Mucosa of rectum (tissue), 2 donors: ENCODE results near the gene RBM15.
A peak's percentile ranks its signal among the peaks of the same experiment; 100 is the strongest.

Source experiments
- H3K27ac ChIP-seq, 2 donors: one replicate each; pipeline ENCODE4 v1.7.0; 2013; ENCODE audit warnings: inconsistent platforms in 2 of 2, low read depth in 2 of 2, low read length in 2 of 2
- H3K27me3 ChIP-seq, 2 donors: one replicate each; pipeline ENCODE4 v1.7.0; 2013; ENCODE audit warnings: low read length in 2 of 2; ENCODE audit not compliant: control insufficient read depth in 2 of 2, insufficient read depth in 2 of 2
- H3K36me3 ChIP-seq, 2 donors: one replicate each; pipeline ENCODE4 v1.7.0; 2013; ENCODE audit warnings: low read length in 2 of 2; ENCODE audit not compliant: control insufficient read depth in 2 of 2, insufficient read depth in 2 of 2
- H3K4me1 ChIP-seq, 2 donors: one replicate each; pipeline ENCODE4 v1.7.0; 2013; ENCODE audit warnings: low read length in 2 of 2, mild to moderate bottlenecking in 1 of 2; ENCODE audit not compliant: control insufficient read depth in 2 of 2, insufficient read depth in 2 of 2
- H3K4me3 ChIP-seq, 2 donors: one replicate each; pipeline ENCODE4 v1.7.0; 2013; ENCODE audit warnings: low read length in 2 of 2
- H3K9ac ChIP-seq, 2 donors: one replicate each; pipeline ENCODE4 v1.7.0; 2013; ENCODE audit warnings: low read length in 2 of 2, low read depth in 1 of 2, mild to moderate bottlenecking in 1 of 2
- H3K9me3 ChIP-seq, 2 donors: one replicate each; pipeline ENCODE4 v1.7.0; 2013; ENCODE audit warnings: low read length in 2 of 2; ENCODE audit not compliant: control insufficient read depth in 2 of 2
- donor health status: healthy.
- donor health status: Normal muscosa, but diverticular disease.

RBM15 gene

DNA sequence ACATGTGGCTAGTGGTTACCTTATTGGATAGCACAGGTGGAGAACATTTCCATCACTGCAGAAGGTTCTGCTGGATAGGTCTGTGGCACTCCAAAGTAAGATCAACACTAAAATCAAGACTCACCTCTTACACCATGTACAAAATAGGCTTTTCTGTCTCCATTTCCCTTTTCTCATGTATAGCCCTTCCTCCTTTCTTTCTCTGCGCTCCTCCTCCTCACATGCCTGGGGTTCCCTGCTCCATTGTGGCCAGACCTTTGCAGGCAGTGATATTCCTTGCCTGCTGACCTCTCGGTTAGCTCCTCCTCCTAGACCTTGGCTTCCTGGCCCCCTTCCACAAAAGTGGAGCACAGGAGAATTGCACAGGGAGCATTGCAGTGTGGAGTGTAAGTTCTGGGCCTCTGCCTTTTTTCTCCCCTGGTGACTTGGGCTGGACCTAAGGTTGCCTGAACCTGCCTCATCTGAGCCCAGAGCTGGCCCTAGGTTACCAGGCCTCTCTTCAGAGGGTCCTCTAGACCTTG, 33.2 kb upstream of the RBM15 start:
- Histone ChIP-seq H3K36me3 (no peaks in the 10 kb centered on the region), H3K27ac (no peak overlapping the region), H3K27me3 (no peaks in the 10 kb centered on the region), H3K4me3 (no peak overlapping the region), H3K9ac (no peak overlapping the region), H3K9me3 (no peaks in the 10 kb centered on the region), H3K4me1 (no peaks in the 10 kb centered on the region)

DNA sequence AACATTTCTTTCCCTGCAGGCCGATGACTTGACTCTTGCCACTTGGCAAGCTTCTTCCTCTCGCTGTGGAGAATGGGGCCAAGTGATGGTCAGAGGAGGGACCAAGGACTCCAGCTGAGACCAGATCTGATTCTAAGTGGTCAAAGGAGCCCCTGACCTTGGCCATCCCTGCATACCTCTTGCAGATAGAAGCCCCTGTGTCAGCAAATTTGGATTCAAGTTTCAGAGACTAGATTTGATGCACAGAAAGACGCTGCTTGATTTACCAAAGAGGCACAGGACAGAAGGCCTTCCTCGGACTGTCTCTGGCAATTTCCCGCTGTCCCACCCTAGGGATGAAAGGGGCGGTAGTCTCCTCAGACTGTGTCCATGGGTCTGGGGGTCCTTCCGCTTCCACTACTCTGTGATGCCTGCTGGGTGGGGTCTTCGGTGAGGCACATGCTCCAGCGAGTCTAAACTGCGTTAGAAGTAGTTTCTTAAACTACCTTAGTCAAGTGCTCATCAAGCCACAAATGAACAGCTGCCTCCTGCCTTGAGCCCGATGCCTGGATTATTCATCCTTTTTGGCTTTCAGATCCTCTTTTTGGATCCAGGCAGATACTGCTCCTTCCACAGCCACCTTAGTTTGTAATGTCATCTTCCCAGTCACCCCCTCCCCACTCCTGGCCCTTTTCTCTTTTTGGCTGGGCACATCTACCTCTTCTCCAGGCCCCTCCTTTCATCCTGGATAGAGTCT, 31.8 kb upstream of the RBM15 start:
- Histone ChIP-seq H3K9ac (no peak overlapping the region), H3K9me3 (no peaks in the 10 kb centered on the region), H3K4me3 (no peak overlapping the region), H3K27me3 (no peaks in the 10 kb centered on the region), H3K4me1 (peaks cover 4 to 5% of the 10 kb centered on the region in 2 donors), H3K36me3 (no peaks in the 10 kb centered on the region), H3K27ac (no peak overlapping the region)

DNA sequence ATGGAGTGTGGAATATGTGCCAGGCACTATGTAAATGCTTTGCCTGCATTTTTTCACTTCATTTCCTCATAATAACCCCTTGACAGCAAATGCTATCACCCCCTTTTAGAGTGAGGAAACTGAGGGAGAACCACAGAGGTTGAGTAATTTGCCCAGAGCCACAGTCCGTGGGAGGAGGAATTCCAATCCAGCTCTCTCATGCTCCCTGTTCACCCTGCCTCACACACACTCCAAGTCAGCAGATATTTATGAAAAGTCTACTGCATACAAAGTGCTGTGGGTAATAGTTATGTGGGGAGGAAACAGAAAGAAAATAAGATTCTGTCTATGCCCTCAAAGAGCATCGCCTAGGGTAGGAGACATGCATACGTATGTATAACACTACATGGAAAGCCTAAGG, 30.9 kb upstream of the RBM15 start:
- Histone ChIP-seq H3K9ac (no peak overlapping the region), H3K27me3 (no peaks in the 10 kb centered on the region), H3K27ac (no peak overlapping the region), H3K4me1 (peaks cover 4 to 6% of the 10 kb centered on the region in 2 donors), H3K4me3 (no peak overlapping the region), H3K36me3 (no peaks in the 10 kb centered on the region), H3K9me3 (no peaks in the 10 kb centered on the region)

DNA sequence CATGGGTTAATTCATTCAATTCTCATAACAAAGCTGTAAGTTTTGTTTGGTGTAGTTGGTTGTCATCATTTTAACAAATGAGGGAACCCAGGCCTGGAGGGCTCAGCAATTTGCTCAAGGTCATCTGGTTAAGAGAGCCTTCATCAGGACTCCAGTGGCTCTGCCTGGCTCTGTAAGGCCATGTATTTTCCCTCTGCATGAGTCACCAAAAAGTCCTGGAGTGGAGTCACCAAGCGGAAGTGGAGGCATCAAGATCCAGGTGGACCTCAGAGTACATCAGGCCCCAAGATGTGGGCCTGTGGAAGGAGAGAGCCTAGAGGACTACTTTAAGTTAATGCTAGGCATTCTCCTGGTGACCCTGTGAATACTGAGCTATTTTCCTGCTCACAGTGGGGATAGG, 30.0 kb upstream of the RBM15 start:
- Histone ChIP-seq H3K9me3 (no peaks in the 10 kb centered on the region), H3K9ac (no peak overlapping the region)

DNA sequence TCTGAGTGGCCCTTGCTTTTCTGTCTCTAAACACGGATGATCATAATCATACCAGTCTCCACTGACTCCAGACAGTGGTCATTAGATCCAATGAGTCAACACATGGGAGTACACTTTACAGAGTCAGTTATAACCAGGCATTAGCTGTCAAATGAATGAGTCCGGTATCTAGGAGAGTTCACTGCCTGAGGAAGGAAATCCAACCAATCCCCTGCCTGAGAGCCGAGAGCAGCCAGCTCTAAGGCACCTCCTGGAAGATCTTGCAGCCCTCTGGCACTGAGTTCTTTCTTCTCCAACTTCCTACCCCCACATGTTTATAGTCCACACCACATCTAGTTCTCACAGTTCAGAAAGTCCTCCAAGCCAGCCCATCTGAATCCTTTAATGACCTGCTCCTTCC, 29.4 kb upstream of the RBM15 start:
- Histone ChIP-seq H3K4me3 (no peak overlapping the region), H3K27ac (no peak overlapping the region), H3K9ac (no peak overlapping the region), H3K36me3 (no peaks in the 10 kb centered on the region), H3K9me3 (no peaks in the 10 kb centered on the region), H3K27me3 (no peaks in the 10 kb centered on the region), H3K4me1 (peaks cover 4 to 6% of the 10 kb centered on the region in 2 donors)

More for the DNA sequence above, 30.0 kb upstream of the RBM15 start:
- H3K36me3 ChIP-seq, result no peaks in the 10 kb centered on the region
- no peak overlapping the region for H3K4me3 ChIP-seq
- peaks cover 4 to 6% of the 10 kb centered on the region in 2 donors for H3K4me1 ChIP-seq
- H3K27ac ChIP-seq, result no peak overlapping the region
- no peaks in the 10 kb centered on the region for H3K27me3 ChIP-seq

DNA sequence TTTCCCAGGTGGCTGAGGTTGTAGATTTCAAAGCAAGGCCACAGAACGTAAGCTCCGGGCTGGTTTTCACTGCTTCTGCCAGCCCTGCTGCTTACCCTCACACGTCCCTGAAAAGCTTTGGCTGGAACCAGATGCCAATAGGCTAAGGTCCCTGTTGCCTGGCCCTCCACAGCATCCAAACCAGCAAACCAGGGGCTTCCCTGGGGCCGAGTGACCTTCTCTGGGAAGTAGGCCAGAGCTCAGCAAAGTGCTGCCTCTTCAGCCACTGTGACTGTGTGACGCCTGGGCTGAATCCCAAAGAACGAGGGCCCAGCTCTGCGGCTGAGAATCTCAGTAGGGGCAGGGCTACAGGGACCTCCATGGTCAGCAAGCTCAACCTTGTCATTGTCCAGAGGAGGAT, 28.9 kb upstream of the RBM15 start:
- no peak overlapping the region for H3K27ac ChIP-seq
- H3K4me1 ChIP-seq, result peaks cover 4 to 6% of the 10 kb centered on the region in 2 donors
- no peak overlapping the region for H3K9ac ChIP-seq
- H3K27me3 ChIP-seq, result no peaks in the 10 kb centered on the region
- no peaks in the 10 kb centered on the region for H3K36me3 ChIP-seq
- H3K9me3 ChIP-seq, result no peaks in the 10 kb centered on the region
- H3K4me3 ChIP-seq, result no peak overlapping the region

DNA sequence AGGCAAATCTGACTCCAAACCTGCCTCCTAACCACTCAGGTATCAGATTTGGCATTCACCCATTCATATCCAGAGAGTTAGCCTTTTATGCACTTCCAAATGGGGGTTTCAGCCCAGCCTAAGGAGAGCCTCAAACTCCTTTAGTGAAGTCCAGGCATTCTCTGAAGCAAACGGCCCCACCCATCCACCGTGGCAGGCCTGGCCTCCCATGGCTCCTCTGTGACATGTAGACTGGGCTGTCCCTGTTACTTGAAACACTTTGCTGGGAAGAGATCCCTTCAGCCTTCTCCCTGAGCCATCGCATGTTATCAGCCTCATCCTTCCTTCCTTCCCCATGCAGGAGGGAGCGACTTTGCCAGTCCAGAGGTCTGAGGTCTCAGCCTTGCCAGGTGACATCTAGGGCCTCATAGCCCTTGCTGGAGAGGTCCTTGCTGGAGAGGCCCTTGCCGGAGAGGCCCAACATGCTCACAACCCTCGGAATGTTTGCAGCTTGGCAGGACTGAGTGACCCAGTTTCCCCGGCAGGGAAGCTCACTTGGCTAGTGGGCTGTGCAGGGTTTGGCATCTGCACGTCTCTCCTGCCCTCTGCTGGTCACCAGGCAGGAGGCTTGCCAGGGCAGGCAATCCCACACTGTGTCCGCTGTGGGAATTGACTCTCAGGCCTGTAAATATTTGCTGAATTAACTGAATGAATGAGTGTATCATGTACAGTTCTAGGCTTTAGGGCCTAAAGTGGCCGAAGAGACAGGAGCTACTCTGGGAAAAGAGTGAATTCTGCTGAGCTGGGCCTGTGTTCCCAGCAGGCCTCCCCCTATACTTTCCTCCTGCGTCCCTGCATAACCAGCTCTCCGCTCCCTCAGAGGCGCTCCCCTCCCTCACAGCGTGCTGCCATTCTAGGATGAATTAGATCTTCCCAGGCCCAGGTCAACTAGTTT, 26.7 kb upstream of the RBM15 start:
- no peak overlapping the region for H3K9ac ChIP-seq
- no peaks in the 10 kb centered on the region for H3K27me3 ChIP-seq
- no peak overlapping the region for H3K27ac ChIP-seq
- H3K9me3 ChIP-seq, result no peaks in the 10 kb centered on the region
- H3K4me1 ChIP-seq, result peaks cover 4 to 6% of the 10 kb centered on the region in 2 donors
- H3K36me3 ChIP-seq, result no peaks in the 10 kb centered on the region
- H3K4me3 ChIP-seq, result peak overlapping the region in 1 of 2 donors; percentile 41

DNA sequence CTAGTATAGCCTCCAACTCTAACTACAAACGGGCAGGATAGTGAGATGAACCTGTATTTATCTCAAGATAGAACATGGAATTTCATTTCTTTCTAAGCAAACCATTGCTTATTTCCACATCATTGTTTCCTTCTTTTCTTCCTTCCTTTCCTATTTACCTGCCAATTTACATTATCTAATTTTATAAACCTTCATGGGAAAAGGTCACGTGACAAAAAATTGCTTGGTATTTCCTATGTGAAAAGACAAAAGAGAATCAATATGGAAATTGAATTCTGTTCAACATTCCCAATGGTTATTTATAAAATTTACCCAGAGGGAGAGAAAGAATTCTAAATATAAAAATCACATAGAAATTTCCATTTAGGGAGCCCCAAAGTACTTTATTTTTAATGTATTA, 22.4 kb upstream of the RBM15 start:
- Histone ChIP-seq H3K27ac (no peak overlapping the region), H3K27me3 (no peaks in the 10 kb centered on the region), H3K4me3 (no peak overlapping the region), H3K9me3 (no peaks in the 10 kb centered on the region), H3K4me1 (peaks cover 4 to 6% of the 10 kb centered on the region in 2 donors), H3K9ac (no peak overlapping the region), H3K36me3 (no peaks in the 10 kb centered on the region)

DNA sequence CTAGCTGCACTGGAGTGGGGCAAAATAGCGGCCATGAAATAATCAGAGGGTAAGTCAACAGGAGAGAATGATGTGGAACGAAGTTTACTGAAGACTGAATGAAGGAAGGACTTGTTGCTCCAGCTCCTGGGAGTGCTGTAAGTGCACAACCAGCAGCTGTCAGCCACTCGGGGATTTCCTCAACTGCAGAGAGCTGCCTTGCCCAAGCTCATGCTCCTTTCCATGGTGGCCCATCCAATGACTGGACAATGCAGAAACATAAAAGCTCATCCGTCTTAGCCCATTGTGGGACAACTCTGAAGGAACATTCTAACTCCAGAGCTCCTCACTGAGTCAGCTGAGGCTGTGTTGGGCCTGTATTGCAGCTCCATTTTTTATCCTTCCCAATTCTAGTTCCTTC, 21.1 kb upstream of the RBM15 start:
- H3K36me3 ChIP-seq, result no peaks in the 10 kb centered on the region
- no peaks in the 10 kb centered on the region for H3K9me3 ChIP-seq
- H3K4me1 ChIP-seq, result no peaks in the 10 kb centered on the region
- H3K4me3 ChIP-seq, result no peak overlapping the region
- H3K27ac ChIP-seq, result no peak overlapping the region
- H3K9ac ChIP-seq, result no peak overlapping the region
- no peaks in the 10 kb centered on the region for H3K27me3 ChIP-seq
